HG03045 (cell line): ENCODE results near the gene EME2.

ENCODE experiments used
- ATAC-seq: cut with Tn5 transposase; IDR thresholded peaks from one replicate; pipeline ENCODE4 v1.9.1; 2021; ENCODE audit warnings: mild to moderate bottlenecking, moderate library complexity; ENCODE audit not compliant: unreplicated experiment

Gene EME2

GRCh38 chr16:1766231-1766630 is 6.4 kb upstream of the EME2 start:
- ATAC-seq, result no peak

DNA sequence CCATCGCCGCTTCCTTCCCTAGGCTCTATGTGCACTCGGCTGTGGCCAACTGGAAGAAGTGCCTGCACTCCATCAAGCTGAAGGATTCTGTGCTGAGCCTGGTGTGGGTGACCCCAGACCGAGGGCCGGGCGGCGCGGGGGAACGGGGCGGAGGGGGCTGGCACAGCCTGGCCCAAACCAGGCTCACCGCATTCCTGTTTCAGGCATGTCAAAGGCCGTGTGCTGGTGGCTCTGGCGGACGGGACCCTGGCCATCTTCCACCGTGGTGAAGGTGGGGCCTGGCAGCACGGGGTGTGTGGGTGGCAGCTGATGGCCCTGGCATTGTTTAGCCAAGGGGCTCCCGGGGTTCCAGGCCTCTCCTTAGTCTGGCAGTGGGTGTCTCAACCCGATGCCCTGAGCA is 5.9 kb upstream of the EME2 start:
- no peak for ATAC-seq

DNA sequence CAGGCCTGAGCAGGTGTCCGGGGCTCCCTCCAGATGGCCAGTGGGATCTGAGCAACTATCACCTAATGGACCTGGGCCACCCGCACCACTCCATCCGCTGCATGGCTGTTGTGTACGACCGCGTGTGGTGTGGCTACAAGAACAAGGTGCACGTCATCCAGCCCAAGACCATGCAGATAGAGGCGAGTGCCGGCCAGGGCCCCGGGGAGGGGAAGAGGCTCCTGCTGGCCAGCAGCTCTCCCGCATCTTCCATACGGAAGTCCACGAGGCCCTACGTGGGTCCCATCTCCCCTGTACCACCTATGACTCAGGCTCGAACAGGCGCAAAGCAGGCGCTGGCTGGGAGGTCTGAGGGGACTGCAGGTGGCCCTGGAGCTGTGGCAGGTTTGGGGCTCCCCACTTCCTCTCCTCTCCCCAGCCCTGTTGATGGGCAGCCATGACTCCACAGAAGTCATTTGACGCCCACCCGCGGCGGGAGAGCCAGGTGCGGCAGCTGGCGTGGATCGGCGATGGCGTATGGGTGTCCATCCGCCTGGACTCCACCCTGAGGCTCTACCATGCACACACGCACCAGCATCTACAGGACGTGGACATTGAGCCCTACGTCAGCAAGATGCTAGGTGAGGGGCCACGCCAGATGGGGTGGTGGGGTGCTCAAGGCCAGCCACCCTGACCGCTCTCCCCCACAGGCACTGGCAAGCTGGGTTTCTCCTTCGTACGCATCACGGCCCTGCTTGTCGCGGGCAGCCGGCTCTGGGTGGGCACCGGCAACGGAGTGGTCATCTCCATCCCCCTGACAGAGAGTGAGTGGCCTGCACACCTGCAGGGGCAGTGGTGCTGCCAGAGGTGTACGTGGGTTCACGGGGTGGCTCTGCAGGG is 5.3 kb upstream of the EME2 start:
- ATAC-seq, result no peak

- no peak for ATAC-seq
Observed at GRCh38 chr16:1768061-1768766, 4.4 kb upstream of the EME2 start.

- ATAC-seq, result no peak
Observed at GRCh38 chr16:1768767-1769401, 3.7 kb upstream of the EME2 start.

DNA sequence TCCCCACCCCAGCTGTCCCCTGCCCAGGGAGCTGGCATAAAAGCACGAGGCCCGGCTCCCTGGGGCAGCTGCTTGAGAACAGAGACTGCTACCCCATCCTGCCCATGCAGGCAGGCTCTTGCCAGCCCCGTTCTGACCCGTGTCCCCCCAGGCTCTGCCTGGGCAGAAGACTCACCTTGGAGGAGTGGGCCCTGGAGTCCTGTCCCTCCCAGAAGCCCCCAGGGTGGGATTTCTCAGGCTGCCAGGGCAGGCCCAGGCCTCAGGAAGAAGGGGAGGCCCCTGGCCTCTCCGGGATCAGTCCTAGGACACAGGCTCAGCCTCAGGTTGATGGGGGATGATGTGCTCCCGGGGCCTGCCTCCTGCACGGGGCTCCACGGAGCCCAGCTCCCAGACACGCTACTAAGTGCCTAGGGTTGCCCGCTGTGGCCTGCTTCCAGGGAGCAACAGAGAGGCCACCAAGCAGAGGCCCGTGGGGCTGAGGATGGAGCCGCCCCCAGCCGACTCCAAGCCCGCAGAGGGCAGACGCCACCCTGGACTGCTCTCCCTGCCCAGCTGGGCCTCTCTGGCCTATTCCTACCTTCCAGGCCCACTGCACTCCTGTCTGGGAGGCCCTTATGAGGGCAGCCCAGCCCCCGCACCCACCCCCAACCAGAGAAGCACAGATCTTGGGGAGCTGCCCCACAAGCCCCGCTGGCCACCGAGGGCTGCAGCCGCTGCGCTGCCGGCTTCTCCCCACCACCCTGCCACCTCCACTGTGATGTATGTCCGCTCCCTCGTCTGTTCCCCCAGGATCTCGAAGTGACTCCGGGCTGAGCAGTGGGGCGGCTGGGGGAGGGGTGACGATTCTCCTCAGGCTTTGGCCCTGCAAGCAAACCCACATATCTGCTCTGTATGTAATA is 3.0 kb upstream of the EME2 start:
- ATAC-seq, result no peak

GRCh38 chr16:1770328-1771187 is 2.1 kb upstream of the EME2 start:
- no peak for ATAC-seq

- no peak for ATAC-seq
Observed at GRCh38 chr16:1771188-1771863, 1.3 kb upstream of the EME2 start, which contains the start of gene NME3. Gene NME3, minus strand, starts transcription at chr16:1771543. Its CDS starts 9 bp downstream, at chr16:1771534.

- ATAC-seq, result no peak
Observed at GRCh38 chr16:1771864-1772361, 697 bp upstream of the EME2 start.

GRCh38 chr16:1772908-1773702 is 495 bp downstream of the EME2 start, which contains the start of gene MRPS34:
Gene MRPS34, minus strand, starts transcription at chr16:1773134. Its CDS starts 15 bp downstream, at chr16:1773119.
- peak; percentile 34 for ATAC-seq

- no peak for ATAC-seq
Observed at GRCh38 chr16:1773703-1774447, 1.3 kb downstream of the EME2 start.

GRCh38 chr16:1774448-1774780 is 1.8 kb downstream of the EME2 start:
- ATAC-seq, result no peak

- ATAC-seq, result no peak
Observed at GRCh38 chr16:1775006-1775845, 2.6 kb downstream of the EME2 start.

DNA sequence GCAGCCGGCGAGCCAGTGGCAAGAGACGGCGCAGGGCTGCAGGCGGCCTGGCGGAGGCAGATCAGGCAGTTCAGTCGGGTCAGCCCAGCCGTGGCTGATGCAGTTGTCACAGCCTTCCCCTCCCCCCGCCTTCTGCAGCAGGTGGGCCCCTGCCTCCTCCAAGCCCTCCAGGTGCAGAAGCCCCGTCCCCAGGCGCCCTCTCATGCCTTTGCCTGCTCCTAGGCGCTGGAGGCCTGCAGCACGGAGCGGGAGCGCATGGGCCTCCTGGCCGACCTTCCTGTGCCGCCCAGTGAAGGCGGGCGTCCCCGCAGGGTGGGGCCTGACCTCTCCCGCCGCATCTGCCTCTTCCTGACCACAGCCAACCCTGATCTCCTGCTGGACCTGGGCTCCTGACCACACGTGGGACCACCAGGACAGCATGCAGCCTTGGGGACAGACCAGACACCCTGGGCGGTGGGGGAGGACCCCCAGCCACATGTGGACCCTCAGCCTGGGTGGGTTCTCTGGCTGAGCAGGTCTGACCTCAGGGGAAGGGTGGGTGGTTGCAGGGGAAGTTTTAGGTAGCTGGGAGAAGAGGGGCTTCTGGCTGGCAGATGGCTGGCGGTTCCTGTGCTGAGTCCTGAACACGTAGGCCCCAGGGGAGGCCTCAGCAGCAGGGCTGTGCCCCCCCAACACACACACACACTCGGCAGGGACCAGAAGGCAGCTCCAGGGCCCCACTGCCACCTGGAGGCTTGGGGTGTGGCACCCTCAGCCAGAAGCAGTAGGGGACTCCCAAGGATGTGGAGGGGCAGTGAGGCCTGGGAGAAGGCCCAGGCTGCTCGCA is 3.4 kb downstream of the EME2 start:
- ATAC-seq, result no peak

GRCh38 chr16:1776672-1776955 is 4.0 kb downstream of the EME2 start:
- ATAC-seq, result no peak

DNA sequence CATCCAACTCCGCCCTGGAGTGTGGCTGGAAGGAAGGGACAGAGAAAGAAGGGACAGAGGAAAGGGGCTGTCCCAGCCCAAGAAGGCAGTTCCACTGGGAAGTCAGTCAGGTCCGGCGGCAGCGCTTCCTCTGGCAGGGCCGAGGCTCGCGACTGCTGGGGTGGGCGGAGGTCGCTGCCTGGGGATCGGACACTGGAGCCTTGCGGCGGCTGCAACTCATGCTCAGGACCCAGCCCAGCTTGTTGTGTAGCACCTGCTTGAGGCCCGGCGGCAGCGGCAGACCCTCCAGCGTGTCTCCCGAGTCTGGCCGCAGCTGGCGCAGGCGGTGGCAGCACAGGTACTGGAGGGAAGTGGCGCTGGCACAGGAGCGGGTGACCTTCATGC is 4.4 kb downstream of the EME2 start:
- ATAC-seq, result no peak
